Measurements from ENCODE around the gene SETD1A.

Gene SETD1A

DNA sequence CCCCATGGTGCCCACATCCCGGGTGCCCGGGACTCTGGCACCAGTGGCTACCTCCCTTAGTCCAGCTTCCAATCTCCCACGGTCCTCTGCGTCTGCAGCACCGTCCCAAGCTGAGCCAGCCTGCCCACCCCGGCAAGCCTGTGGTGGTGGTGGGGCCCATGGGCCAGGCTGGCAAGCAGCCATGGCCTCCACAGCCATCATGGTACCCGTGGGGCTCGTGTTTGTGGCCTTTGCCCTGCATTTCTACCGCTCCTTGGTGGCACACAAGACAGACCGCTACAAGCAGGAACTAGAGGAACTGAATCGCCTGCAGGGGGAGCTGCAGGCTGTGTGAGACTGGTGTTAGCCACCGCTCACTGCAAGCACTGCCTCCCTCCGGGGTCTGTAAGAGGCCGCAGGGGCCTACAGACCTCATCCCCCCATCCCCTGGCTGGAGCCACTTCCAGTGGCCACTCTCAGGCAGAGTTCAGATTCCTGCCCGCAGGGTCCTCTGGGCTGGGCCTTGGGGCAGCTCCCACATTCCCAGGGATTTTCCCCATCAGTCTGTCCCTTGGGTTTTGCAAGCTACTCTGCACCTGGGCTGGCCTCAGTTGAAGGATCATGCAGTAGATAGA is 3.9 kb upstream of the SETD1A start:
- DNase-seq (ENCODE audit: low read depth in 3 of 3): peak; percentile 30 to 49 (median 46)

DNA sequence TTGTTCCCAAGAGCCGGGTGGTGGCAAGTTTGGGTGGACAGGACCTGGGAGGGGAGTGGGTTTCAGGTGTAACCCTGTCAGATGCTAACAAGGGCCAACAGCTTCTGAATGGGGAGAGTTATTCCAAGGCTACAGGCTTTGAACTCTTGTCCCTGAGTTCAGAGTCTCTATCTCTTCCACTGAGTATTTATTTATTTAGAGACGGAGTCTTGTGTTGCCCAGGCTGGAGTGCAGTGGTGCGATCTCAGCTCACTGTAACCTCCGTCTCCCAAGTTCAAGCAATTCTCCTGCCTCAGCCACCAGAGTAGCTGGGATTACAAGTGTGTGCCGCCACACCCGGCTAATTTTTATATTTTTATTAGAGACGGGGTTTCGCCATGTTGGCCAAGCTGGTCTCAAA is 2.6 kb upstream of the SETD1A start:
- DNase-seq (ENCODE audit: low read depth in 3 of 3): no peak

DNA sequence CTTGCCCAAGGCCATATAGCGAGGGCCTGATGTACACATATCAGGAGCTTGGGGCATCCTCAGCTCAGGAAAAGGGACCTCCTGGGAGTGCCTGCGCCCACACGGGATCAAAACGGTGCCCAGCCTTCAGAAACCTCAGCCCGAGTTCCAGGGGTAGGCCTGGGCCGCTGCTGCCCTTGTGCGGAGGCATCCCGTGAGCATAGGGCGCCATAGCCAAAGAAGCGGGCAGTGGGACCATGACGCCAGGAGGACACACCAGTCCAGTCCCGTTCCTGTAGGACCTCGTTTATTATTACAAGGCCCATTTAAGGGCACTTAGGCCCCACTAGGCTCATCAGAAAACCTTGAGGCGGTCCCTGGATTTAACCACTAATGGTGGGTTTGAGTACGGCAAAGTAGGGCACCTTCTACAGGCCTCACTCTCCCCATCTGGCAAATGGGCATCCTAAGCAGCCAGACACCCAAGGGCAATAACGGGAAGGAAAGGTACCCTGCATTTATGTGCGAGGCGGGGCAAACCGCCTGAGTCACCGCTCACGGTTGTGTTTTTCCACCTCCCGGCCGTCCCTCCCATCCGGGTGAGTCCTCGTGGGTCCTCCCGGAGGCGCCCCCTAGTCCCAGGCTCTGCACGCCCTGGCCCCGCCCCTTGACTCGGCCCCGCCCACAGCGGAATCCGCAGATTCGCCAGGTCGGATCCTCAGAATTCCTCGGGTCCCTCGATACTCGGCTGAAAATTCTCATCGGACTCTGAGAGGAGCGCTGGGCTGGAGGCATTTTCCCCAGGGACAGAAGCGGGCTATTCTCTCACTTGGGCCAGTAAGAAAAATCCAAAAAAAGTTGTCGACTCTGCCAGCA is 726 bp upstream of the SETD1A start:
- peak; percentile 88 to 93 (median 90) for DNase-seq (ENCODE audit: low read depth in 3 of 3)

DNA sequence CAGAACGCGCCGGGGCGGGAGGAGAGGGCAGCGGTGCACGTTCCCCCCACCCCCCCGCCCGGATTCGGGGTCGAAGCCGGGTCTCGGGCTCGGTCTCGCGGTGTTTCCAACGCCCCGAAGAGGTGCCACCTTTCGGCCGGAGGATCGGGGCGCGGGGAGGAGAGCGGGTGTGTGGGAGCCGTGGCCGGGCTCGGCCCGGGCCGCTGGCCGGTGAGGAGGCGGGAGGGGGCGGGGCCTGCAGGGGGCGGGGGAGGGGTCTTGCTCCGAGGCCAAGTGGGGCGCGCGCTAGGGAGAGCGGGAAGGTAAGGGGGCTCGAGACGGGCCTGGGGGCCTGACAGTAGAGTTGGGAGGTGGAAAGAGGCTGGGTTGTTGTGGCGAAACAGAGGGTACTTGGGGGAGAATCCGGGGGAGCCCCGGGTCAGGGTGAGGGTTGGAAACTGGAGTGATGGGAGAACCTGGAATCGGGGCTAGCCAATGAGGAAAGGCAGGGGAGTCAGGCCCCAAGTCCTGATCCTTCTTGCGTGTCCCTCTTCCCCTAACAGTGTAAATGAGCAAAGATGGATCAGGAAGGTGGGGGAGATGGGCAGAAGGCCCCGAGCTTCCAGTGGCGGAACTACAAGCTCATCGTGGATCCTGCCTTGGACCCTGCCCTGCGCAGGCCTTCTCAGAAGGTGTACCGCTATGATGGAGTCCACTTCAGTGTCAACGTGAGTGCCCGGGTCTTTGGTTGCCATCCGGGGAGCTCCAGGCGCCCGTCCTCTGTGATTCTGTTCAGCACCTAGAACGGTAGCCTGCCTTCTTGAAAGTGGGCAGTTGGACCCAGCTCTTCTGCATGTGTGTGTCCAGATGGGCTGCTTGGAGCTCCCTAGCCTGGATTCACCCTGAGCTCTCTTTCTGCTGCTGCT is 873 bp downstream of the SETD1A start:
- peak in 1 of 3 donors; percentile 34 for DNase-seq (ENCODE audit: low read depth in 3 of 3)

- no peak for DNase-seq (ENCODE audit: low read depth in 3 of 3)
These were observed 3.8 kb downstream of the SETD1A start for GRCh38 chr16:30961384-30961783.

DNA sequence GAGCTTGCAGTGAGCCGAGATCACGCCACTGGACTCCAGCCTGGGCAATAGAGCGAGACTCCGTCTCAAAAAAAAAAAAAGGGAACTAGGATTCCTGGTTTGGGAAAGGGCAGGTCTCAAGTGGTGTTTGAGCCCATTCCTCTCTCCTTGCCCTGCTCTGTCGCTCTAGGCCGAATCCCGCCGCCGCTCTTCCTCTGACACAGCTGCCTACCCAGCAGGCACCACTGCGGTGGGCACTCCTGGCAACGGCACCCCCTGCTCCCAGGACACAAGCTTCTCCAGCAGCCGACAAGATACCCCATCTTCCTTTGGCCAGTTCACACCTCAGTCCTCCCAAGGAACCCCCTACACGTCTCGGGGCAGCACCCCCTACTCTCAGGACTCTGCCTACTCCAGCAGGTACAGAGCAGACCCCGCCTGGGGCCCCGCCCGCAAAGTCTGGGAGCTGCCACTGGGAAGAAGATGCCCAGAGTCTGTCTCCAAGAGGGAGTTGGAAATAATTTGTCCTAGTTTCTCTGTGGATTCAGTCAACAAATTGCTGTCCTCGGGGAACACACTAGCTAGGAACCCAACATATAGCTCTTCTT is 6.5 kb downstream of the SETD1A start:
- no peak for DNase-seq (ENCODE audit: low read depth in 3 of 3)

DNA sequence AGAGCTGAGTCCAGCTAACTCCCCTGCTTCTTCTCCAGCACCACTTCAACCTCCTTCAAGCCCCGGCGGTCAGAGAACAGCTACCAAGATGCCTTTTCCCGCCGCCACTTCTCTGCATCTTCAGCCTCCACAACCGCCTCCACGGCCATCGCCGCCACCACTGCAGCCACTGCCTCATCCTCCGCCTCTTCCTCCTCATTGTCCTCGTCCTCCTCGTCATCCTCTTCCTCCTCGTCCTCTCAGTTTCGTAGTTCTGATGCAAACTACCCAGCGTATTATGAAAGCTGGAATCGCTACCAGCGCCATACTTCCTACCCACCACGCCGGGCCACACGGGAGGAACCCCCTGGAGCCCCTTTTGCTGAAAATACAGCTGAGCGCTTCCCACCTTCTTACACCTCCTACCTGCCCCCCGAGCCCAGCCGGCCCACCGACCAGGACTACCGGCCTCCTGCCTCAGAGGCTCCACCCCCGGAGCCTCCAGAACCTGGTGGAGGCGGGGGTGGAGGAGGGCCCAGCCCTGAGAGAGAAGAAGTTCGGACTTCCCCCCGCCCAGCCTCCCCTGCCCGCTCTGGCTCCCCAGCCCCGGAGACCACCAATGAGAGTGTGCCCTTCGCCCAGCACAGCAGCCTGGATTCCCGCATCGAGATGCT is 7.1 kb downstream of the SETD1A start:
- DNase-seq (ENCODE audit: low read depth in 3 of 3): no peak

GRCh38 chr16:30965436-30965835 is 7.9 kb downstream of the SETD1A start:
- no peak for DNase-seq (ENCODE audit: low read depth in 3 of 3)

- no peak for DNase-seq (ENCODE audit: low read depth in 3 of 3)
These were observed 8.6 kb downstream of the SETD1A start for GRCh38 chr16:30966033-30966619.

- DNase-seq (ENCODE audit: low read depth in 3 of 3): no peak
These were observed 10.2 kb downstream of the SETD1A start for GRCh38 chr16:30967795-30968194.

- no peak for DNase-seq (ENCODE audit: low read depth in 3 of 3)
These were observed 11.8 kb downstream of the SETD1A start for GRCh38 chr16:30969246-30969842.

GRCh38 chr16:30971298-30971697 is 13.7 kb downstream of the SETD1A start:
- DNase-seq (ENCODE audit: low read depth in 3 of 3): no peak

DNA sequence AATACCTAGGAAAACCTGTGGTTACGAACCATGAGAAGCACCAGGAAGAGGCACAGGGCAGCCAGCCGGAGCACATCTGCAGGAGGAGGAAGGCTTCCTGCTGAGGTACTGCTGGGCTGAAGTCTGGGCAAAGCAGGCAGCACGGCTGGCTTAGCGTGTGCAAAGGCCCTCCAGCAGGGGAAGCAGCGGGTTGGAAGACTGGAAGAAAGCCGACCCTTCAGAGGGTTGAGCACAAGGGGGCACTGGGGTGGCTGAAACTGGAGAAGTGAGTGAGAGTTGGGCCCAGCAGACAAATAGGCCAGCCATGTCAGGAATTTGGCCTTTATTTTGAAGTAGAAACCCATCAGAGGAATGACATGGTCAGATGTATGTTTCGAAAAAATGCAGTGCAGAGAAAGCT is 15.3 kb downstream of the SETD1A start:
- DNase-seq (ENCODE audit: low read depth in 3 of 3): no peak

- no peak for DNase-seq (ENCODE audit: low read depth in 3 of 3)
These were observed 16.8 kb downstream of the SETD1A start for GRCh38 chr16:30974348-30974747.

DNA sequence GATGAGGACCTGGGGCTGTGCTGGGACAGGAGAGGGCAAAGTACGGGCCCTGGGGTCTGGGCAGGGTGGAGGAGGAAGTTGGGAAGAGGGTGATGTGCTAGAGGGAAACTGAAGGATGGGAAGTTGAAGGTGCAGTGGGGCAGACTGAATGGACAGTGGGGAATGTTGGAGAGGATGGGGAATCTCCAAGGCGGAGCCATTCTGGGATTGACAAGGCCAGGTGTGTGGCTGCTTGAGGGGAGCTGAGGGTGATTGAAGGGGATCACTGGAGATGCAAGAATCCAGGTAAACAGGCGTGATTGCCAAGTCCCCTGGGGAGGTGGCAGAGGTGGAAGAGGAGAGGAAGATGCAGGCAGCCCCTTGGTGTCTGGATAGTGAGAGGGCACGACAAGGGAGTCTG is 18.9 kb downstream of the SETD1A start:
- DNase-seq (ENCODE audit: low read depth in 3 of 3): no peak

- no peak for DNase-seq (ENCODE audit: low read depth in 3 of 3)
These were observed 19.9 kb downstream of the SETD1A start for GRCh38 chr16:30977502-30977901.

DNA sequence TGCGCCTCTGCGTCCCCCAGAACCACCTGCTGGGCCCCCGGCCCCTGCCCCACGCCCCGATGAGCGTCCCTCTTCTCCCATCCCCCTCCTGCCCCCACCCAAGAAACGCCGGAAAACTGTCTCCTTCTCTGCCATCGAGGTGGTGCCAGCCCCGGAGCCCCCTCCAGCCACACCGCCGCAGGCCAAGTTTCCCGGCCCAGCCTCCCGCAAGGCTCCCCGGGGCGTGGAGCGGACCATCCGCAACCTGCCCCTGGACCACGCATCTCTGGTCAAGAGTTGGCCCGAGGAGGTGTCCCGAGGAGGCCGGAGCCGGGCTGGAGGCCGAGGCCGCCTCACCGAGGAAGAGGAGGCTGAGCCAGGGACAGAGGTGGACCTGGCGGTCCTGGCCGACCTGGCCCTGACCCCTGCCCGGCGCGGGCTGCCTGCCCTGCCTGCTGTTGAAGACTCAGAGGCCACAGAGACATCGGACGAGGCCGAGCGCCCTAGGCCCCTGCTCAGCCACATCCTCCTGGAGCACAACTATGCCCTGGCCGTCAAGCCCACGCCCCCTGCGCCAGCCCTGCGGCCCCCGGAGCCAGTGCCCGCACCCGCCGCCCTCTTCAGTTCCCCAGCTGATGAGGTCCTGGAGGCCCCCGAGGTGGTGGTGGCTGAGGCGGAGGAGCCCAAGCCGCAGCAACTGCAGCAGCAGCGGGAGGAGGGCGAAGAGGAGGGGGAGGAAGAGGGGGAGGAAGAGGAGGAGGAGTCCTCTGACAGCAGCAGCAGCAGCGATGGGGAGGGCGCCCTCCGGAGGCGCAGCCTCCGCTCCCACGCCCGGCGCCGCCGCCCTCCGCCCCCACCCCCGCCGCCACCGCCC is 21.8 kb downstream of the SETD1A start:
- no peak for DNase-seq (ENCODE audit: low read depth in 3 of 3)

GRCh38 chr16:30980023-30980371 is 22.4 kb downstream of the SETD1A start:
- DNase-seq (ENCODE audit: low read depth in 3 of 3): no peak

DNA sequence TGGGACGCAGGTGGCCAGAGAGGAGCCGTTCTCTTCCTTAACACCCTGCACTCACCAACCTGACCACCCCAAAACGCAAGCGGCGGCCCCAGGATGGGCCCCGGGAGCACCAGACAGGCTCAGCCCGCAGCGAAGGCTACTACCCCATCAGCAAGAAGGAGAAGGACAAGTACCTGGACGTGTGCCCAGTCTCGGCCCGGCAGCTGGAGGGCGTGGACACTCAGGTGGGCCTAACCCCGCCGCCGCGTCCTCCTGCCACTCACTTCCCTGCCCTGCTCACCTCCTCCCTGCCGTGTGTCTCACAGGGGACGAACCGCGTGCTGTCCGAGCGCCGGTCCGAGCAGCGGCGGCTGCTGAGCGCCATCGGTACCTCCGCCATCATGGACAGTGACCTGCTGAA is 22.9 kb downstream of the SETD1A start:
- DNase-seq (ENCODE audit: low read depth in 3 of 3): no peak

DNA sequence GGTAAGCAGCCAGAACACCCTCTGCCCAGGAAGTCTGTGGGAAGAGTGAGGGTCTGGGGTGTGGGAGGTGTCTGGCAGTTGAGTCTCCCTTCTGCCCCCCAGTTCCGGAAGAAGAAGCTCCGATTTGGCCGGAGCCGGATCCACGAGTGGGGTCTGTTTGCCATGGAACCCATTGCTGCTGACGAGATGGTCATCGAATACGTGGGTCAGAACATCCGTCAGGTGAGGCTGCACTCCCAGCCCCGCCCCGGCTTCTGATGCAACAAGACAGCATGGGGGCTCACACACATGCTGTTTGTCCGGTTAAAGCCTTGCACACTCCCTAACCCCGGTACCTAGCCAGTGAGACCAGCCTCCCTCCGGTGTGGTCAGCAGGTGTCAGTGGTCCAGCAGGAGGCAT is 23.4 kb downstream of the SETD1A start:
- DNase-seq (ENCODE audit: low read depth in 3 of 3): no peak
